Neural cell (in vitro differentiated cells): ENCODE results near the gene SLC30A5. TPM values are rescaled to one million over a fixed set of nuclear protein-coding genes. Genes with fewer than 3 reads are reported as not detected.

ENCODE experiments used
- H2AFZ ChIP-seq: fragments of 200-600, 300-800 bp; sonication (generic), shearing (Covaris generic); 2 replicates; pipeline ENCODE4 v1.6.0; 2014; ENCODE audit warnings: low read depth, mild to moderate bottlenecking, antibody characterized with exemption, low read length, moderate library complexity
- H3F3A ChIP-seq: fragments of 200-600 bp; shearing (Covaris generic); 2 replicates; pipeline ENCODE4 v1.6.1; 2016; ENCODE audit warnings: mild to moderate bottlenecking, moderate library complexity, mixed read lengths, antibody characterized with exemption, low read length; ENCODE audit not compliant: insufficient read depth, poor library complexity, severe bottlenecking
- H3K27ac ChIP-seq: fragments of 200-600, 300-800 bp; sonication (generic), shearing (Covaris generic); 2 replicates; pipeline ENCODE4 v1.5.1; 2014; ENCODE audit warnings: mild to moderate bottlenecking, low read length, moderate library complexity
- H3K27me3 ChIP-seq: fragments of 300-800, 200-600 bp; sonication (generic), shearing (Covaris generic); 2 replicates; pipeline ENCODE4 v1.6.0; 2014; ENCODE audit warnings: mild to moderate bottlenecking, low read depth, low read length, moderate library complexity; ENCODE audit not compliant: insufficient read depth
- H3K36me3 ChIP-seq: fragments of 300-800, 200-600 bp; sonication (generic), shearing (Covaris generic); 2 replicates; pipeline ENCODE4 v1.5.1; 2014; ENCODE audit warnings: mild to moderate bottlenecking, antibody characterized with exemption, low read length, moderate library complexity; ENCODE audit not compliant: insufficient read depth
- H3K4me2 ChIP-seq: fragments of 300-800, 200-600 bp; sonication (generic), shearing (Covaris generic); 2 replicates; pipeline ENCODE4 v1.6.0; 2014; ENCODE audit warnings: mild to moderate bottlenecking, low read length
- H3K4me3 ChIP-seq: fragments of 300-800, 200-600 bp; sonication (generic), shearing (Covaris generic); 2 replicates; pipeline ENCODE4 v1.5.1; 2014; ENCODE audit warnings: mild to moderate bottlenecking, low read length, moderate library complexity
- H3K79me2 ChIP-seq: fragments of 200-600 bp; shearing (Covaris generic); replicated peaks from 2 replicates; pipeline ENCODE4 v1.6.0; 2014; ENCODE audit warnings: mild to moderate bottlenecking, low read length, moderate library complexity; ENCODE audit not compliant: insufficient read depth
- H3K9ac ChIP-seq: fragments of 300-800, 200-600 bp; sonication (generic), shearing (Covaris generic); 2 replicates; pipeline ENCODE4 v1.6.1; 2016; ENCODE audit warnings: mild to moderate bottlenecking, low read length, mixed read lengths
- H3K9me2 ChIP-seq: fragments of 200-600 bp; shearing (Covaris generic); 2 replicates; pipeline ENCODE4 v1.6.1; 2016; ENCODE audit warnings: mild to moderate bottlenecking, low read length, mixed read lengths; ENCODE audit not compliant: insufficient read depth
- H3K9me3 ChIP-seq: fragments of 200-600, 300-800 bp; sonication (generic), shearing (Covaris generic); 2 replicates; pipeline ENCODE4 v1.6.1; 2016; ENCODE audit warnings: mild to moderate bottlenecking, mixed run types, low read length, moderate library complexity, mixed read lengths
- H4K20me1 ChIP-seq: fragments of 200-600 bp; shearing (Covaris generic); 2 replicates; pipeline ENCODE4 v1.6.1; 2016; ENCODE audit warnings: mild to moderate bottlenecking, mixed run types; ENCODE audit not compliant: insufficient read depth
- EP300 ChIP-seq: fragments of 450-650 bp; conservative IDR thresholded peaks from 2 replicates; pipeline ENCODE4 v1.6.1; 2014; ENCODE audit warnings: antibody characterized with exemption, mild to moderate bottlenecking, moderate library complexity; ENCODE audit not compliant: poor library complexity, severe bottlenecking
- EZH2 ChIP-seq: fragments of 200-600, 300-800 bp; shearing (Covaris generic), sonication (generic); IDR thresholded peaks from 2 replicates; pipeline ENCODE4 v1.6.1; 2014; ENCODE audit warnings: antibody characterized with exemption, low read length, borderline replicate concordance, mild to moderate bottlenecking; ENCODE audit not compliant: insufficient read depth, poor library complexity, severe bottlenecking
- MXI1 ChIP-seq: fragments of 450-650 bp; conservative IDR thresholded peaks from 2 replicates; pipeline ENCODE4 v1.6.1; 2014; ENCODE audit warnings: antibody characterized with exemption, mild to moderate bottlenecking; ENCODE audit not compliant: poor library complexity, severe bottlenecking
- POLR2AphosphoS5 ChIP-seq: IDR thresholded peaks from 2 replicates; pipeline ENCODE4 v1.6.1; 2012
- RAD21 ChIP-seq: fragments of 450-650 bp; conservative IDR thresholded peaks from 2 replicates; pipeline ENCODE4 v1.6.1; 2014; ENCODE audit warnings: antibody characterized with exemption, mild to moderate bottlenecking, moderate library complexity
- REST ChIP-seq: IDR thresholded peaks from 2 replicates; pipeline ENCODE4 v1.6.1; 2012; ENCODE audit warnings: borderline replicate concordance
- SMC3 ChIP-seq: fragments of 450-650 bp; conservative IDR thresholded peaks from 2 replicates; pipeline ENCODE4 v1.6.1; 2014; ENCODE audit warnings: antibody characterized with exemption, mild to moderate bottlenecking, moderate library complexity; ENCODE audit not compliant: poor library complexity
- TAF1 ChIP-seq: IDR thresholded peaks from 2 replicates; pipeline ENCODE4 v1.6.1; 2012; ENCODE audit warnings: low read depth
- polyA plus RNA-seq: library from polyadenylated mRNA; depleted of rRNA; stranded (reverse); fragments of >200 nt; gene quantifications from 2 replicates; pipeline ENCODE4 v1.2.3, GENCODE V29; 2014
- TF ChIP-seq, protein P1 (sequence below): fragments of 450-650 bp; IDR thresholded peaks from 2 replicates; pipeline ENCODE4 v1.5.1; 2014; ENCODE audit warnings: antibody characterized with exemption, mild to moderate bottlenecking, moderate library complexity; ENCODE audit not compliant: poor library complexity, severe bottlenecking

SLC30A5 gene
- polyA plus RNA-seq, 1 donor from 2014 or later = 44.1 TPM

DNA sequence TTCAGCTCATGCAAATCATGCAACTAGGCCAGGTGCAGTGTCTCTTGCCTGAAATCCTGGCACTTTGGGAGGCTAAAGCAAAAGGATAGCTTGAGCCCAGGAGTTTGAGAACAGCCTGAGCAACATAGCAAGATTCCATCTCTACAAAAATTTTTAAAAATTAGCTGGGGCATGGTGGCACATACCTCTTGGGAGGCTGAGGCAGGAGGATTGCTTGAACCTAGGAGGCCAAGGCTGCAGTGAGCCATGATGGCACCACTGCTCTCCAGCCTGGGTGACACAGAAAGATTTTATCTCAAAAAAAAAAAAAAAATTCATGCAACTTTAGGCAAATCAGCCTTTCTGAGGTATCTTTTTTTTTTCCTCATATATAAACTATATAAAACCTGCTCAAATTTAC is 37.5 kb downstream of the SLC30A5 start:
- H3K79me2 ChIP-seq = no peaks in the 10 kb centered on the region
- H3K27me3 ChIP-seq = no peaks in the 10 kb centered on the region
- no peaks in the 10 kb centered on the region for H3K9me3 ChIP-seq
- H3K9ac ChIP-seq = no peak overlapping the region
- no peaks in the 10 kb centered on the region for H4K20me1 ChIP-seq
- no peak for TF ChIP-seq EP300
- no peak for TF ChIP-seq TAF1
- no peak for TF ChIP-seq RAD21
- no peak for TF ChIP-seq MXI1
- TF ChIP-seq POLR2AphosphoS5 = no peak
- TF ChIP-seq EZH2 = no peak
- TF ChIP-seq REST = no peak
- TF ChIP-seq SMC3 = no peak
- TF ChIP-seq, protein P1, sequence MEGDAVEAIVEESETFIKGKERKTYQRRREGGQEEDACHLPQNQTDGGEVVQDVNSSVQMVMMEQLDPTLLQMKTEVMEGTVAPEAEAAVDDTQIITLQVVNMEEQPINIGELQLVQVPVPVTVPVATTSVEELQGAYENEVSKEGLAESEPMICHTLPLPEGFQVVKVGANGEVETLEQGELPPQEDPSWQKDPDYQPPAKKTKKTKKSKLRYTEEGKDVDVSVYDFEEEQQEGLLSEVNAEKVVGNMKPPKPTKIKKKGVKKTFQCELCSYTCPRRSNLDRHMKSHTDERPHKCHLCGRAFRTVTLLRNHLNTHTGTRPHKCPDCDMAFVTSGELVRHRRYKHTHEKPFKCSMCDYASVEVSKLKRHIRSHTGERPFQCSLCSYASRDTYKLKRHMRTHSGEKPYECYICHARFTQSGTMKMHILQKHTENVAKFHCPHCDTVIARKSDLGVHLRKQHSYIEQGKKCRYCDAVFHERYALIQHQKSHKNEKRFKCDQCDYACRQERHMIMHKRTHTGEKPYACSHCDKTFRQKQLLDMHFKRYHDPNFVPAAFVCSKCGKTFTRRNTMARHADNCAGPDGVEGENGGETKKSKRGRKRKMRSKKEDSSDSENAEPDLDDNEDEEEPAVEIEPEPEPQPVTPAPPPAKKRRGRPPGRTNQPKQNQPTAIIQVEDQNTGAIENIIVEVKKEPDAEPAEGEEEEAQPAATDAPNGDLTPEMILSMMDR = no peak
- peaks cover 11% of the 10 kb centered on the region for H3K36me3 ChIP-seq
- no peak overlapping the region for H3K4me2 ChIP-seq
- H3F3A ChIP-seq = no peaks in the 10 kb centered on the region
- no peak overlapping the region for H2AFZ ChIP-seq
- no peak overlapping the region for H3K4me3 ChIP-seq
- H3K9me2 ChIP-seq = no peaks in the 10 kb centered on the region
- no peak overlapping the region for H3K27ac ChIP-seq

- H3F3A ChIP-seq = no peaks in the 10 kb centered on the region
- H3K9ac ChIP-seq = no peak overlapping the region
- no peaks in the 10 kb centered on the region for H4K20me1 ChIP-seq
- H2AFZ ChIP-seq = no peak overlapping the region
- no peaks in the 10 kb centered on the region for H3K79me2 ChIP-seq
- H3K9me2 ChIP-seq = no peaks in the 10 kb centered on the region
- no peak overlapping the region for H3K27ac ChIP-seq
- no peaks in the 10 kb centered on the region for H3K27me3 ChIP-seq
- TF ChIP-seq EP300 (no peak), EZH2 (no peak), MXI1 (no peak), TAF1 (no peak), REST (no peak), POLR2AphosphoS5 (no peak), SMC3 (no peak), RAD21 (no peak)
- TF ChIP-seq, protein P1 = no peak
- no peak overlapping the region for H3K4me3 ChIP-seq
- H3K9me3 ChIP-seq = no peaks in the 10 kb centered on the region
- no peak overlapping the region for H3K4me2 ChIP-seq
- peaks cover 11% of the 10 kb centered on the region for H3K36me3 ChIP-seq
Measured at GRCh38 chr5:69134126-69134525, 40.3 kb downstream of the SLC30A5 start.
